Endodermal cell (in vitro differentiated cells): Measurements from ENCODE around the gene CCDC60. TPM values are rescaled to one million over a fixed set of nuclear protein-coding genes. Genes with fewer than 3 reads are reported as not detected.

Source experiments
- DNase-seq: peaks from one replicate; pipeline ENCODE4 v3.0.0-alpha.2; 2017
- H3K27ac ChIP-seq: 2 replicates; pipeline ENCODE4 v1.5.1; 2013; ENCODE audit warnings: mild to moderate bottlenecking, low read depth, low read length, moderate library complexity
- H3K27me3 ChIP-seq: 2 replicates; pipeline ENCODE4 v1.6.1; 2013; ENCODE audit warnings: mild to moderate bottlenecking, low read length, moderate library complexity; ENCODE audit not compliant: insufficient read depth, control insufficient read depth, poor library complexity, severe bottlenecking
- H3K36me3 ChIP-seq: 2 replicates; pipeline ENCODE4 v1.7.0; 2013; ENCODE audit warnings: mild to moderate bottlenecking, low read length, moderate library complexity; ENCODE audit not compliant: control insufficient read depth, insufficient read depth
- H3K4me1 ChIP-seq: one replicate; pipeline ENCODE4 v1.7.0; 2013; ENCODE audit warnings: low read length; ENCODE audit not compliant: control insufficient read depth, insufficient read depth
- H3K4me3 ChIP-seq: 2 replicates; pipeline ENCODE4 v1.5.1; 2013; ENCODE audit warnings: mild to moderate bottlenecking, low read length, moderate library complexity
- H3K9ac ChIP-seq: 2 replicates; pipeline ENCODE4 v1.6.1; 2013; ENCODE audit warnings: mild to moderate bottlenecking, low read length, moderate library complexity; ENCODE audit not compliant: poor library complexity, severe bottlenecking; ENCODE audit errors: extremely low read depth
- H3K9me3 ChIP-seq: 2 replicates; pipeline ENCODE4 v1.6.1; 2013; ENCODE audit warnings: mild to moderate bottlenecking, low read length, moderate library complexity; ENCODE audit not compliant: control insufficient read depth
- H3K27ac Mint-ChIP-seq: 2 replicates; pipeline ENCODE4 v1.8.0; 2020; ENCODE audit warnings: mixed read lengths
- H3K27me3 Mint-ChIP-seq: 2 replicates; pipeline ENCODE4 v1.8.0; 2021; ENCODE audit warnings: mild to moderate bottlenecking, mixed read lengths; ENCODE audit not compliant: insufficient read depth
- H3K36me3 Mint-ChIP-seq: 2 replicates; pipeline ENCODE4 v1.8.0; 2020; ENCODE audit warnings: low read depth, mixed read lengths
- H3K4me1 Mint-ChIP-seq: 2 replicates; pipeline ENCODE4 v1.8.0; 2020; ENCODE audit warnings: mixed read lengths
- H3K4me3 Mint-ChIP-seq: 2 replicates; pipeline ENCODE4 v1.8.0; 2020; ENCODE audit warnings: mild to moderate bottlenecking, moderate library complexity, mixed read lengths
- H3K9me3 Mint-ChIP-seq: 2 replicates; pipeline ENCODE4 v1.8.0; 2020; ENCODE audit warnings: mild to moderate bottlenecking, mixed read lengths
- WGBS, 2 experiments: methylation state at CpG; one replicate each; pipeline versions ENCODE4 v1.1.5 to v1.1.7; 2013; ENCODE audit warnings: missing lambda C conversion rate in 2 of 2, mixed read lengths in 1 of 2; ENCODE audit not compliant: insufficient coverage in 1 of 2, insufficient read length in 1 of 2; 5-methylcytosine and 5-hydroxymethylcytosine counted together
- total RNA-seq, 2 donors: library from RNA; stranded (reverse); fragmentation: NEBNext Ultra II Directional in 1 of 2; extraction: Animal tissue kit (Norgen Biotek cat#: 25700) in 1 of 2; gene quantifications; 2 replicates in 1 of 2; 3 replicates in 1 of 2; pipeline ENCODE4 v1.2.1, GENCODE V29; 2021
- TF ChIP-seq, protein P1 (sequence below): fragments of 200-600 bp; sonication (generic); conservative IDR thresholded peaks from 2 replicates; pipeline ENCODE4 v1.5.0; 2021; ENCODE audit warnings: antibody characterized with exemption, mild to moderate bottlenecking

CCDC60 gene
- total RNA-seq, 2 donors from 2014 or later: 0.73 to 1.2 TPM

DNA sequence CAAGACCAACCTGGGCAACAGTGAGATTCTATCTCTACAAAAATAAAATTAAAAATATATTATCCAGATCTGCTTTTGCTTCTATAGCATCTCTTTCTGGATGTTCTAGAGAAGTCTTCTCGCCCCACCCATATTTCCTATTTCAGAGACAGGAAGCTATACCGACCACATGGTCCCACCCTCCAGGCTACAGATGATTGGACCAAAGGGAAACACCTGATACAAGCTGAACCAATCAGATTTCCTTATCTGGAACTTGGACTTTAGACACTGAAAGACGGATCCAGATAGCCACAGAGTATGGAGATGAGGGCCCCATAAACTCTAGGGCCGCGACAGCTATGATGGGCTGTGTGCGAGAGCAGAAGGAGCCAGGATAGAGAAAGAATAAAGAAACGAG, 48.7 kb downstream of the CCDC60 start:
- H3K4me1 Mint-ChIP-seq: peaks cover 13% of the 10 kb centered on the region
- DNase-seq: no peak
- Histone ChIP-seq H3K36me3 (no peaks in the 10 kb centered on the region), H3K9me3 (peaks cover 8% of the 10 kb centered on the region), H3K27ac (no peak overlapping the region), H3K9ac (no peak overlapping the region), H3K4me3 (no peak overlapping the region), H3K27me3 (no peaks in the 10 kb centered on the region), H3K4me1 (peaks cover 11% of the 10 kb centered on the region)
- no peaks in the 10 kb centered on the region for H3K36me3 Mint-ChIP-seq
- no peak overlapping the region for H3K27ac Mint-ChIP-seq
- no peaks in the 10 kb centered on the region for H3K27me3 Mint-ChIP-seq
- TF ChIP-seq, protein P1, sequence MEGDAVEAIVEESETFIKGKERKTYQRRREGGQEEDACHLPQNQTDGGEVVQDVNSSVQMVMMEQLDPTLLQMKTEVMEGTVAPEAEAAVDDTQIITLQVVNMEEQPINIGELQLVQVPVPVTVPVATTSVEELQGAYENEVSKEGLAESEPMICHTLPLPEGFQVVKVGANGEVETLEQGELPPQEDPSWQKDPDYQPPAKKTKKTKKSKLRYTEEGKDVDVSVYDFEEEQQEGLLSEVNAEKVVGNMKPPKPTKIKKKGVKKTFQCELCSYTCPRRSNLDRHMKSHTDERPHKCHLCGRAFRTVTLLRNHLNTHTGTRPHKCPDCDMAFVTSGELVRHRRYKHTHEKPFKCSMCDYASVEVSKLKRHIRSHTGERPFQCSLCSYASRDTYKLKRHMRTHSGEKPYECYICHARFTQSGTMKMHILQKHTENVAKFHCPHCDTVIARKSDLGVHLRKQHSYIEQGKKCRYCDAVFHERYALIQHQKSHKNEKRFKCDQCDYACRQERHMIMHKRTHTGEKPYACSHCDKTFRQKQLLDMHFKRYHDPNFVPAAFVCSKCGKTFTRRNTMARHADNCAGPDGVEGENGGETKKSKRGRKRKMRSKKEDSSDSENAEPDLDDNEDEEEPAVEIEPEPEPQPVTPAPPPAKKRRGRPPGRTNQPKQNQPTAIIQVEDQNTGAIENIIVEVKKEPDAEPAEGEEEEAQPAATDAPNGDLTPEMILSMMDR: no peak
- 91 to 100% methylated on average over 6 to 7 of the region's 7 CpGs for WGBS, 2 experiments
- H3K9me3 Mint-ChIP-seq: peaks cover 7% of the 10 kb centered on the region
- no peak overlapping the region for H3K4me3 Mint-ChIP-seq

- peaks cover 7% of the 10 kb centered on the region for H3K9me3 Mint-ChIP-seq
- H3K27me3 ChIP-seq: no peaks in the 10 kb centered on the region
- H3K9me3 ChIP-seq: peaks cover 8% of the 10 kb centered on the region
- H3K4me3 ChIP-seq: no peak overlapping the region
- no peak overlapping the region for H3K27ac Mint-ChIP-seq
- no peak overlapping the region for H3K4me3 Mint-ChIP-seq
- 95 to 98% methylated on average over 5 of the region's 5 CpGs for WGBS, 2 experiments
- H3K9ac ChIP-seq: no peak overlapping the region
- no peaks in the 10 kb centered on the region for H3K36me3 Mint-ChIP-seq
- H3K27me3 Mint-ChIP-seq: no peaks in the 10 kb centered on the region
- TF ChIP-seq, protein P1: no peak
- no peak for DNase-seq
- H3K4me1 Mint-ChIP-seq: peaks cover 13% of the 10 kb centered on the region
- peaks cover 11% of the 10 kb centered on the region for H3K4me1 ChIP-seq
- H3K36me3 ChIP-seq: no peaks in the 10 kb centered on the region
- H3K27ac ChIP-seq: no peak overlapping the region
These were observed 49.8 kb downstream of the CCDC60 start for GRCh38 chr12:119384340-119384739.

DNA sequence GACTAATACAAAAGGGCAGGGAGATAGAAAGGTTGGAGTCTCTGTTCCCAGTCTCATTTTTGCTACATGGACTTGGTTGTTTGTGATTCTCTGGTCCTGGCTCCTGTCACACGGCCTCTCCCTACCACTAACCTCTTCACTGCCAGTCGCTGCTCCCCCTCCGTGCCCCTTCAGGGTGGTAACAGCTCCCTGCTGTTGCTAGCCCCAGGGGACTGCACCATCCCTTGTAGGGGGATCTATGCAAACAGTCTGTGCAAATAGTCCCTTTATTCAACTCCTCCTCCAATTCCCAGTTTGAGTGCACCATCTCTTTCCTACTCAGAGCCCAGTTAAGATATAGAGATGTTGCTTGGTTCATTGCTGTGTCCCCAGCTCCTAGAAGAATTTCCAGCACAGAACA, 51.1 kb downstream of the CCDC60 start:
- no peaks in the 10 kb centered on the region for H3K9me3 ChIP-seq
- H3K9ac ChIP-seq: no peak overlapping the region
- H3K27ac Mint-ChIP-seq: no peak overlapping the region
- H3K27me3 Mint-ChIP-seq: no peaks in the 10 kb centered on the region
- no peaks in the 10 kb centered on the region for H3K36me3 Mint-ChIP-seq
- 67 to 68% methylated on average over 3 of the region's 3 CpGs for WGBS, 2 experiments
- no peak overlapping the region for H3K27ac ChIP-seq
- TF ChIP-seq, protein P1: no peak
- DNase-seq: no peak
- H3K36me3 ChIP-seq: no peaks in the 10 kb centered on the region
- no peak overlapping the region for H3K4me3 ChIP-seq
- peaks cover 16% of the 10 kb centered on the region for H3K4me1 Mint-ChIP-seq
- no peak overlapping the region for H3K4me3 Mint-ChIP-seq
- H3K9me3 Mint-ChIP-seq: peaks cover 4% of the 10 kb centered on the region
- peaks cover 11% of the 10 kb centered on the region for H3K4me1 ChIP-seq
- H3K27me3 ChIP-seq: no peaks in the 10 kb centered on the region
